Measurements from ENCODE around the gene E2F4. TPM values are rescaled to one million over a fixed set of nuclear protein-coding genes. Genes with fewer than 3 reads are reported as not detected.
A peak's percentile ranks its signal among the peaks of the same experiment; 100 is the strongest.

Gene E2F4
- total RNA-seq, 2 donors from 2014 or later: 82.8 to 91.7 TPM

GRCh38 chr16:67246756-67247191, 54.8 kb downstream of the E2F4 start:
- ATAC-seq (replicated peaks in 1 of 2) (peak; percentile 1 to 4), DNase-seq (no peak)
- H3K9me3 Mint-ChIP-seq: no peaks in the 10 kb centered on the region
- H3K27ac Mint-ChIP-seq: no peak overlapping the region
- H3K27me3 Mint-ChIP-seq (ENCODE audit: low read depth): peaks cover 18% of the 10 kb centered on the region
- H3K4me3 Mint-ChIP-seq: peak overlapping the region; percentile 85 to 86
- peaks cover 59% of the 10 kb centered on the region for H3K4me1 Mint-ChIP-seq (ENCODE audit: low read depth)
- H3K36me3 Mint-ChIP-seq (ENCODE audit: insufficient read depth in 2 of 2): peaks cover 2 to 5% of the 10 kb centered on the region in 2 donors

- Mint-ChIP-seq H3K27ac (peak within 1 kb of the TSS; percentile 69), H3K4me3 (peak within 1 kb of the TSS; percentile 85 to 86), H3K27me3 (ENCODE audit: low read depth) (peaks cover 20% of the 10 kb centered on the region), H3K9me3 (no peaks in the 10 kb centered on the region), H3K4me1 (ENCODE audit: low read depth) (peaks cover 56% of the 10 kb centered on the region), H3K36me3 (ENCODE audit: insufficient read depth in 2 of 2) (peaks cover 2 to 5% of the 10 kb centered on the region in 2 donors)
- ATAC-seq (replicated peaks in 1 of 2): peak; percentile 65 to 68
- DNase-seq: peak; percentile 100
These were observed 55.5 kb downstream of the E2F4 start, which contains the start of gene FHOD1 for GRCh38 chr16:67247192-67248072. FHOD1 (minus strand) TSS chr16:67247481; CDS start chr16:67247410, 71 bp downstream.

GRCh38 chr16:67248073-67248400, 56.1 kb downstream of the E2F4 start:
- Mint-ChIP-seq H3K4me1 (ENCODE audit: low read depth) (peaks cover 53% of the 10 kb centered on the region), H3K36me3 (ENCODE audit: insufficient read depth in 2 of 2) (peaks cover 2 to 5% of the 10 kb centered on the region in 2 donors), H3K4me3 (peak overlapping the region; percentile 85 to 86), H3K27me3 (ENCODE audit: low read depth) (peaks cover 20% of the 10 kb centered on the region), H3K9me3 (no peaks in the 10 kb centered on the region), H3K27ac (peak overlapping the region; percentile 69)
- no peak for DNase-seq
- no peak for ATAC-seq (replicated peaks in 1 of 2)

Other genes starting within 250 kb of the E2F4 start
- 10 to 100 TPM in 1 of 2 donors, 1 to 10 TPM in 1; 6.9 to 11.5 TPM for gene CES3, start 230.9 kb upstream of the E2F4 start, total RNA-seq
- 10 to 100 TPM; 24.4 to 38.8 TPM for gene CES4A, start 203.6 kb upstream of the E2F4 start, total RNA-seq
- gene CBFB, start 163.0 kb upstream of the E2F4 start, total RNA-seq: 100 to 1,000 TPM; 106 to 133 TPM
- gene PHAF1, start 82.2 kb upstream of the E2F4 start, total RNA-seq: 10 to 100 TPM; 14.8 to 18.2 TPM
- gene B3GNT9, start 41.2 kb upstream of the E2F4 start, total RNA-seq: 1 to 10 TPM; 5.7 to 7.5 TPM
- 10 to 100 TPM; 38.1 to 50.7 TPM for gene TRADD, start 32.2 kb upstream of the E2F4 start, total RNA-seq
- gene FBXL8, start 32.2 kb upstream of the E2F4 start, total RNA-seq: 10 to 100 TPM; 32.1 to 37.1 TPM
- gene HSF4, start 27.4 kb upstream of the E2F4 start, total RNA-seq: 10 to 100 TPM; 63.4 to 87.7 TPM
- gene NOL3, start 21.6 kb upstream of the E2F4 start, total RNA-seq: 10 to 100 TPM; 21.6 to 30.6 TPM
- 10 to 100 TPM; 31.9 to 34.3 TPM for gene MATCAP1, start 8.2 kb upstream of the E2F4 start, total RNA-seq
- gene EXOC3L1, start 2.0 kb upstream of the E2F4 start, total RNA-seq: not detected
- 1 to 10 TPM; 3.0 to 3.1 TPM for gene ELMO3, start 7.0 kb downstream of the E2F4 start, total RNA-seq
- 10 to 100 TPM; 29.8 to 31.0 TPM for gene TMEM208, start 35.0 kb downstream of the E2F4 start, total RNA-seq
- gene FHOD1, start 55.3 kb downstream of the E2F4 start, total RNA-seq: 100 to 1,000 TPM; 106 to 114 TPM
- gene SLC9A5, start 56.8 kb downstream of the E2F4 start, total RNA-seq: 1 to 10 TPM; 7.6 to 7.9 TPM
- gene PLEKHG4, start 87.4 kb downstream of the E2F4 start, total RNA-seq: 10 to 100 TPM; 30.4 to 46.9 TPM
- gene KCTD19, start 134.6 kb downstream of the E2F4 start, total RNA-seq: 1 to 10 TPM; 7.9 to 8.5 TPM
- 1 to 10 TPM; 3.1 to 4.4 TPM for gene LRRC36, start 134.7 kb downstream of the E2F4 start, total RNA-seq
- gene TPPP3, start 201.3 kb downstream of the E2F4 start, total RNA-seq: under 1 TPM in 1 of 2 donors, not detected in 1; 0.16 TPM
- 1 to 10 TPM; 1.9 to 2.1 TPM for gene ZDHHC1, start 224.3 kb downstream of the E2F4 start, total RNA-seq
- 1 to 10 TPM in 1 of 2 donors, under 1 TPM in 1; 0.53 to 1.1 TPM for gene HSD11B2, start 239.0 kb downstream of the E2F4 start, total RNA-seq

All from activated T-cell treated with anti-CD3 and anti-CD28 coated beads, Interleukin-2, amount 50 U/mL, for 72 hours (primary cell).